ENCODE results near the gene RFX3. TPM values are rescaled to one million over a fixed set of nuclear protein-coding genes. Genes with fewer than 3 reads are reported as not detected.

Gene RFX3
- total and polyA plus RNA-seq, 2 experiments from 2014 or later, result 5.8 to 7.9 TPM

DNA sequence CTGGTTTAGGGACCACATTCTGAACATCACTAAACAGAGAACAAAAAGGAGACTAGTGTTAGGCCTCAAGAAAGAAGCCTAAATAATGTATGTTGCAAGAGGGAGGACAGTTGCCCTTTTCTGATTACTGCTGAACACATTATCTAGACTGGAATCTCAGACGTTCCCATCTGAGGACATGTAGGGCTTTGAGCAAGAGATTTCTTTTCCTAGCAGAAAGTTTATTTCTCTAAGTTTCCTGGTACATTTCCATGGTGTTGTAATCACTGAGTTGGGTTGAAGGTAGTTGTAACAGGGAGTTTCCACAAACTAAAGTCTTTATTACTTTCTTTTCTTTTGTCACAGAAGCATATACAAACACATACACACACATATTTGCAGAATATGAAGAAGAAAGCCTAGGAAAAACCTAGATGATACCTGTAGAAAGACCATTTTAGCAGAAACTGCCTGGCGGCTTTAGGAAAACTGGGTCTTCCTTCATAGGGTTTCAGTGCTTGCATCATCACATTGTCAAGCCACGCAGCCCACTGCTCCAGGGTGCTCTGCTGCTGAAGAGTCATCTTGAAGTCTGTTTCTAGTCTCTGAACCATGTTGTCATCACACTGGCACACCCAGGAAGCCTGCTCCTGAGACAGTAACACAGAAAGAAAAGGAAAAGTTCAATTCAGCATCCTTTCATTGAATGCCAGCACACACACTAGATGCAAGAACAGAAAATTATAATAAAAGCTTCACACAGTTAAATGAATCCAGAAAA is 269.1 kb downstream of the RFX3 start:
- TF ChIP-seq EZH2 (IDR thresholded peaks at IDR 0.05; ENCODE audit: borderline replicate concordance) (no peak), EZH2phosphoT487 (IDR thresholded peaks at IDR 0.05; ENCODE audit: low read depth, severe bottlenecking, unreplicated experiment) (no peak)
- TF ChIP-seq, protein P1, sequence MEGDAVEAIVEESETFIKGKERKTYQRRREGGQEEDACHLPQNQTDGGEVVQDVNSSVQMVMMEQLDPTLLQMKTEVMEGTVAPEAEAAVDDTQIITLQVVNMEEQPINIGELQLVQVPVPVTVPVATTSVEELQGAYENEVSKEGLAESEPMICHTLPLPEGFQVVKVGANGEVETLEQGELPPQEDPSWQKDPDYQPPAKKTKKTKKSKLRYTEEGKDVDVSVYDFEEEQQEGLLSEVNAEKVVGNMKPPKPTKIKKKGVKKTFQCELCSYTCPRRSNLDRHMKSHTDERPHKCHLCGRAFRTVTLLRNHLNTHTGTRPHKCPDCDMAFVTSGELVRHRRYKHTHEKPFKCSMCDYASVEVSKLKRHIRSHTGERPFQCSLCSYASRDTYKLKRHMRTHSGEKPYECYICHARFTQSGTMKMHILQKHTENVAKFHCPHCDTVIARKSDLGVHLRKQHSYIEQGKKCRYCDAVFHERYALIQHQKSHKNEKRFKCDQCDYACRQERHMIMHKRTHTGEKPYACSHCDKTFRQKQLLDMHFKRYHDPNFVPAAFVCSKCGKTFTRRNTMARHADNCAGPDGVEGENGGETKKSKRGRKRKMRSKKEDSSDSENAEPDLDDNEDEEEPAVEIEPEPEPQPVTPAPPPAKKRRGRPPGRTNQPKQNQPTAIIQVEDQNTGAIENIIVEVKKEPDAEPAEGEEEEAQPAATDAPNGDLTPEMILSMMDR (IDR thresholded peaks at IDR 0.05; ENCODE audit: poor library complexity), result no peak
- Histone ChIP-seq H4K20me1 (ENCODE audit: insufficient read depth, poor library complexity, severe bottlenecking) (no peaks in the 10 kb centered on the region), H3K4me3 (no peak overlapping the region), H3K4me2 (no peak overlapping the region), H2AFZ (no peak overlapping the region), H3K27ac (no peak overlapping the region), H3K36me3 (replicated peaks; ENCODE audit: insufficient read depth, low read depth) (no peaks in the 10 kb centered on the region), H3K4me1 (ENCODE audit: insufficient read depth) (no peaks in the 10 kb centered on the region), H3K79me2 (no peaks in the 10 kb centered on the region), H3K9me3 (ENCODE audit: low read depth) (no peaks in the 10 kb centered on the region), H3K9me2 (replicated peaks; ENCODE audit: insufficient read depth) (no peaks in the 10 kb centered on the region), H3K27me3 (no peaks in the 10 kb centered on the region)
- 88% methylated on average over 3 of the region's 3 CpGs for WGBS (ENCODE audit: low lambda C conversion rate, missing lambda C conversion rate)
- no peak for DNase-seq (ENCODE audit: low spot score)

DNA sequence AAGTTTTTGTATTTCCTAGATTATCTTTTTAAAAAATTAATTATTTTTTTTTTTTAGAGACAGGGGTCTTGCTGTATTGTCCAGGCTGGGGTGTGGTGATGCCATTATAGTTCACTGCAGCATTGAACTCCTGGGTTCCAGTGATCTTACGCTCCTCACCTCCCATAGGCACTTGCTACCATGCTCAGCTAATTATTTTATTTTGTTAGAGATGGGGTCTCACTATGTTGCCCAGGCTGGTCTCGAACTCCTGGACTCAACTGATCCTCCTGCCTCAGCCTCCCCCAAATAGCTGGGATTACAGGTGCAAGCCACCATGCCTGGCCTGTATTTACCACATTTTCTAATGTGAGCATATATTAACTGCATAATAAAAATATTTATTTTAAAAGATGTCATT is 274.5 kb downstream of the RFX3 start:
- Histone ChIP-seq H3K79me2 (no peaks in the 10 kb centered on the region), H3K36me3 (replicated peaks; ENCODE audit: insufficient read depth, low read depth) (no peaks in the 10 kb centered on the region), H2AFZ (no peak overlapping the region), H3K27me3 (no peaks in the 10 kb centered on the region), H3K4me1 (ENCODE audit: insufficient read depth) (no peaks in the 10 kb centered on the region), H4K20me1 (ENCODE audit: insufficient read depth, poor library complexity, severe bottlenecking) (no peaks in the 10 kb centered on the region), H3K4me2 (no peak overlapping the region), H3K27ac (no peak overlapping the region), H3K9me3 (ENCODE audit: low read depth) (no peaks in the 10 kb centered on the region), H3K9me2 (replicated peaks; ENCODE audit: insufficient read depth) (no peaks in the 10 kb centered on the region), H3K4me3 (no peak overlapping the region)
- 100% methylated on average over 2 of the region's 2 CpGs for WGBS (ENCODE audit: low lambda C conversion rate, missing lambda C conversion rate)
- DNase-seq (ENCODE audit: low spot score), result no peak
- TF ChIP-seq EZH2phosphoT487 (IDR thresholded peaks at IDR 0.05; ENCODE audit: low read depth, severe bottlenecking, unreplicated experiment), result no peak
- no peak for TF ChIP-seq EZH2 (IDR thresholded peaks at IDR 0.05; ENCODE audit: borderline replicate concordance)
- TF ChIP-seq, protein P1 (IDR thresholded peaks at IDR 0.05; ENCODE audit: poor library complexity), result no peak

DNA sequence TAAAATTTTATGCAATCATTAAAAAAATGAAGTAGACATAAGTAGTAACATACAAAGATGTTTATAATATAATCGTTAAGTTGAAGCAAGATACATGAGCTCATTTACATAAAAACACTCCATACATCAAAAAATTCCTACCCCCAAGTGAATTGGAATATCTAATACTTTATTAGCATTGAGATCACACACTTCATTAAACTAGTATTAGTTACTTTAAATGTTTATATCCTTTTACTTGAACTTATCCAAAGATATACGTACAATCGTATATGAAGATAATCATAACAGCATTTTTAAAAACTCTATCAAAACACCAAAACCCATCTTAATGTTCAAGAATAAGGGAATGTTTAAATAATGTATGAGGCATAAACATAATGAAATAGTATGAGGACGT is 275.1 kb downstream of the RFX3 start:
- Histone ChIP-seq H2AFZ (no peak overlapping the region), H3K4me1 (ENCODE audit: insufficient read depth) (no peaks in the 10 kb centered on the region), H3K36me3 (replicated peaks; ENCODE audit: insufficient read depth, low read depth) (no peaks in the 10 kb centered on the region), H3K79me2 (no peaks in the 10 kb centered on the region), H3K9me2 (replicated peaks; ENCODE audit: insufficient read depth) (no peaks in the 10 kb centered on the region), H3K4me3 (no peak overlapping the region), H3K9me3 (ENCODE audit: low read depth) (no peaks in the 10 kb centered on the region), H4K20me1 (ENCODE audit: insufficient read depth, poor library complexity, severe bottlenecking) (no peaks in the 10 kb centered on the region), H3K4me2 (no peak overlapping the region), H3K27ac (no peak overlapping the region), H3K27me3 (no peaks in the 10 kb centered on the region)
- DNase-seq (ENCODE audit: low spot score), result no peak
- TF ChIP-seq, protein P1 (IDR thresholded peaks at IDR 0.05; ENCODE audit: poor library complexity), result no peak
- no peak for TF ChIP-seq EZH2phosphoT487 (IDR thresholded peaks at IDR 0.05; ENCODE audit: low read depth, severe bottlenecking, unreplicated experiment)
- no peak for TF ChIP-seq EZH2 (IDR thresholded peaks at IDR 0.05; ENCODE audit: borderline replicate concordance)
- 93% methylated on average over 4 of the region's 4 CpGs for WGBS (ENCODE audit: low lambda C conversion rate, missing lambda C conversion rate)
